SK-N-SH treated with all-trans-retinoic acid at 6 μM for 48 hours (cell line): ENCODE results near the gene TRPM2.
"Not testable (repeated sequence)": the region's sequence is repeated elsewhere in the genome, so short reads cannot be mapped to it uniquely, and the experiment has no call there.

Experiments
- ATAC-seq: fragments of 200-7000 bp; cut with Tn5 transposase; 3 replicates; pipeline ENCODE4 v1.9.1; 2020; ENCODE audit warnings: mild to moderate bottlenecking, moderate library complexity
- ARNTL ChIP-seq: fragments of 450-650 bp; formaldehyde crosslinking; IDR thresholded peaks from 2 replicates; pipeline ENCODE4 v1.5.0; 2020; ENCODE audit warnings: low read depth, mild to moderate bottlenecking, moderate library complexity, borderline replicate concordance
- BACH2 ChIP-seq: fragments of 250-450 bp; sonication (Bioruptor Pico); IDR thresholded peaks from 2 replicates; pipeline ENCODE4 v1.9.0; 2021; ENCODE audit warnings: mild to moderate bottlenecking, borderline replicate concordance
- ESRRG ChIP-seq: fragments of 250-450 bp; sonication (Bioruptor Pico); IDR thresholded peaks from 2 replicates; pipeline ENCODE4 v1.6.1; 2021; ENCODE audit warnings: mild to moderate bottlenecking
- GLIS3 ChIP-seq: fragments of 250-450 bp; sonication (Bioruptor Pico); IDR thresholded peaks from 2 replicates; pipeline ENCODE4 v1.5.0; 2020; ENCODE audit warnings: mild to moderate bottlenecking, moderate library complexity
- ISL1 ChIP-seq: fragments of 250-450 bp; sonication (Bioruptor Pico); IDR thresholded peaks from 2 replicates; pipeline ENCODE4 v2.1.2; 2022; ENCODE audit warnings: mild to moderate bottlenecking, moderate library complexity
- OSR1 ChIP-seq: fragments of 250-450 bp; sonication (Bioruptor Pico); IDR thresholded peaks from 2 replicates; pipeline ENCODE4 v1.8.0; 2022; ENCODE audit warnings: moderate library complexity, mild to moderate bottlenecking, inconsistent platforms
- PPARA ChIP-seq: fragments of 250-450 bp; sonication (Bioruptor Pico); IDR thresholded peaks from 2 replicates; pipeline ENCODE4 v1.5.0; 2020; ENCODE audit warnings: mild to moderate bottlenecking, borderline replicate concordance
- RARB ChIP-seq: fragments of 250-450 bp; sonication (Bioruptor Pico); IDR thresholded peaks from 2 replicates; pipeline ENCODE4 v1.8.0; 2021; ENCODE audit warnings: mild to moderate bottlenecking, moderate library complexity
- SNAI2 ChIP-seq: fragments of 250-450 bp; sonication (Bioruptor Pico); IDR thresholded peaks from 2 replicates; pipeline ENCODE4 v1.5.0; 2020; ENCODE audit warnings: mild to moderate bottlenecking, moderate library complexity
- TCF4 ChIP-seq: fragments of 250-450 bp; sonication (Bioruptor Pico); IDR thresholded peaks from 2 replicates; pipeline ENCODE4 v1.8.0; 2021; ENCODE audit warnings: mild to moderate bottlenecking, moderate library complexity, borderline replicate concordance
- TOX ChIP-seq: fragments of 250-450 bp; sonication (Bioruptor Pico); IDR thresholded peaks from 2 replicates; pipeline ENCODE4 v1.8.0; 2021; ENCODE audit warnings: mild to moderate bottlenecking, moderate library complexity, borderline replicate concordance
- ZC3H10 ChIP-seq: fragments of 250-450 bp; sonication (Bioruptor Pico); IDR thresholded peaks from 2 replicates; pipeline ENCODE4 v1.5.1; 2021; ENCODE audit warnings: mild to moderate bottlenecking, moderate library complexity
- ZFP3 ChIP-seq: fragments of 250-450 bp; sonication (Bioruptor Pico); IDR thresholded peaks from 2 replicates; pipeline ENCODE4 v1.5.0; 2020; ENCODE audit warnings: mild to moderate bottlenecking, moderate library complexity
- ZFP30 ChIP-seq: fragments of 450-650 bp; formaldehyde crosslinking; IDR thresholded peaks from 2 replicates; pipeline ENCODE4 v1.5.0; 2022; ENCODE audit warnings: mild to moderate bottlenecking, moderate library complexity
- ZNF70 ChIP-seq: fragments of 450-650 bp; formaldehyde crosslinking; IDR thresholded peaks from 2 replicates; pipeline ENCODE4 v1.5.0; 2020; ENCODE audit warnings: mild to moderate bottlenecking, moderate library complexity
- ZNF8 ChIP-seq: fragments of 450-650 bp; formaldehyde crosslinking; IDR thresholded peaks from 2 replicates; pipeline ENCODE4 v1.5.0; 2020; ENCODE audit warnings: mild to moderate bottlenecking, moderate library complexity
- TF ChIP-seq, protein P1 (sequence below): fragments of 250-450 bp; sonication (Bioruptor Pico); IDR thresholded peaks from 2 replicates; pipeline ENCODE4 v1.8.0; 2021; ENCODE audit warnings: low read depth, mild to moderate bottlenecking, moderate library complexity, borderline replicate concordance
- TF ChIP-seq, protein P2 (sequence below): fragments of 250-450 bp; sonication (Bioruptor Pico); IDR thresholded peaks from 2 replicates; pipeline ENCODE4 v1.5.1; 2020; ENCODE audit warnings: low read depth, mild to moderate bottlenecking, moderate library complexity
- TF ChIP-seq, protein P3 (sequence below): fragments of 250-450 bp; sonication (Bioruptor Pico); IDR thresholded peaks from 2 replicates; pipeline ENCODE4 v1.5.1; 2021; ENCODE audit warnings: mild to moderate bottlenecking, moderate library complexity
- TF ChIP-seq, protein P4 (sequence below): fragments of 250-450 bp; sonication (Bioruptor Pico); IDR thresholded peaks from 2 replicates; pipeline ENCODE4 v1.8.0; 2020; ENCODE audit warnings: mild to moderate bottlenecking, moderate library complexity, borderline replicate concordance
- TF ChIP-seq, protein P5 (sequence below): fragments of 250-450 bp; sonication (Bioruptor Pico); IDR thresholded peaks from 2 replicates; pipeline ENCODE4 v1.5.0; 2020; ENCODE audit warnings: mild to moderate bottlenecking, moderate library complexity

The TRPM2 gene

DNA sequence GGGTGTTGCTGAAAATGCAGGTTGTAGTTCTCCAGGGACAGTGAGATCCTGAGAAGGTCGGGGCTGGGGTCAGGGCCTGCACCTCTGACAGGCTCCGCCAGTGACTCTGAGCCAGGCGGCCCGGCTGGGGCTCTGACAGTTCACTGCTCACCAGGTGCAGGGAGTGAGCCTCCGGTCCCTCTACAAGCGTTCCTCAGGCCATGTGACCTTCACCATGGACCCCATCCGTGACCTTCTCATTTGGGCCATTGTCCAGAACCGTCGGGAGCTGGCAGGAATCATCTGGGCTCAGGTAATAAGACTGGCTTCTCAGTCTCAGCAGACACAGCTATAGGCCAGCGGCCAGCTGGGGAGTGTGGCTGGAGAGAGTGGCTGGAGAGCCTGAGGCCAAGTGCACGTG, 41.8 kb downstream of the TRPM2 start (continued):
- TF ChIP-seq ISL1 (CRISPR knock-in tag) (no peak), ZNF70 (CRISPR knock-in tag) (no peak), GLIS3 (no peak), BACH2 (CRISPR knock-in tag) (no peak), ESRRG (CRISPR knock-in tag) (no peak), ZC3H10 (no peak), ZFP3 (CRISPR knock-in tag) (no peak), OSR1 (CRISPR knock-in tag) (no peak), TCF4 (CRISPR knock-in tag) (no peak)
- TF ChIP-seq, protein P1, sequence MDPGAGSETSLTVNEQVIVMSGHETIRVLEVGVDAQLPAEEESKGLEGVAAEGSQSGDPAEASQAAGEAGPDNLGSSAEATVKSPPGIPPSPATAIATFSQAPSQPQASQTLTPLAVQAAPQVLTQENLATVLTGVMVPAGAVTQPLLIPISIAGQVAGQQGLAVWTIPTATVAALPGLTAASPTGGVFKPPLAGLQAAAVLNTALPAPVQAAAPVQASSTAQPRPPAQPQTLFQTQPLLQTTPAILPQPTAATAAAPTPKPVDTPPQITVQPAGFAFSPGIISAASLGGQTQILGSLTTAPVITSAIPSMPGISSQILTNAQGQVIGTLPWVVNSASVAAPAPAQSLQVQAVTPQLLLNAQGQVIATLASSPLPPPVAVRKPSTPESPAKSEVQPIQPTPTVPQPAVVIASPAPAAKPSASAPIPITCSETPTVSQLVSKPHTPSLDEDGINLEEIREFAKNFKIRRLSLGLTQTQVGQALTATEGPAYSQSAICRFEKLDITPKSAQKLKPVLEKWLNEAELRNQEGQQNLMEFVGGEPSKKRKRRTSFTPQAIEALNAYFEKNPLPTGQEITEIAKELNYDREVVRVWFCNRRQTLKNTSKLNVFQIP: no peak

DNA sequence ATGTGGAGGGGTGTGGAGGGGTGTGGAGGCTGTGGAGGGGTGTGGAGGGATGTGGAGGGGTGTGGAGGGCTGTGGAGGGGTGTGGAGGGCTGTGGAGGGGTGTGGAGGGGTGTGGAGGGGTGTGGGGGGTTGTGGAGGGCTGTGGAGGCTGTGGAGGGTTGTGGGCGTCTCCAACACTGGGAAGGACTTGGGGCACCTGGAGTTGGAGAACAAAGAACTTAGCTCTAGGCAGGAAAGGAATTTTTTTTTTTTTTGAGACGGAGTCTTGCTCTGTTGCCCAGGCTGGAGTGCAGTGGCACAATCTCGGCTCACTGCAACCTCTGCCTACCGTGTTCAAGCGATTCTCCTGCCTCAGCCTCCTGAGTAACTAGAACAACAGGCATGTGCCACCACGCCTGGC, 43.4 kb downstream of the TRPM2 start:
- ATAC-seq: not testable (repeated sequence)

DNA sequence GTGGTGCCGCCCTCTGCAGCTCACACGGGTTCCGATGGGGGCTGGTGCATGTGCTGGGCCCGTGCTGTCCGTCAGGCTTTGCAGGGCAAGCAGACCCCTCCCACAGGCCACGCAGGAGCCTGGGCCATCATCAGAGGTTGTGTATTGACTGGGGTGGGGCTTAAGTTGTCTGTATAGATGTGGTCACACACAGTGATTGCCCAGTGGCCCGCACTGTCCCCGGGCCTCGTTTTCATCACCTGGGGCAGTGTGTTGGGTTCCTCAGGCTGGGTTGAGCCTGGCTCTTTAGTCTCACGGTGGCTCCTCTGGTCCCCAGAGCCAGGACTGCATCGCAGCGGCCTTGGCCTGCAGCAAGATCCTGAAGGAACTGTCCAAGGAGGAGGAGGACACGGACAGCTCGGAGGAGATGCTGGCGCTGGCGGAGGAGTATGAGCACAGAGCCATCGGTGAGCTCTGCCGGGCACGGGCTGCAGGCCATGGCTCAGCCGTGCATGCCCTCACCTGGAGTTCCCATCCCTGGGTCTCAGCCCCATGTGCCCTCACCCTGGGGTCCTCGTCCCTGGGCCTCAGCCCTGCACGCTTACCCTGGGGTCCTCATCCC, 44.1 kb downstream of the TRPM2 start:
- no peak for ATAC-seq
- TF ChIP-seq RARB (CRISPR knock-in tag): no peak
- TF ChIP-seq TOX (CRISPR knock-in tag): no peak
- no peak for TF ChIP-seq ZFP3 (CRISPR knock-in tag)
- TF ChIP-seq, protein P2, sequence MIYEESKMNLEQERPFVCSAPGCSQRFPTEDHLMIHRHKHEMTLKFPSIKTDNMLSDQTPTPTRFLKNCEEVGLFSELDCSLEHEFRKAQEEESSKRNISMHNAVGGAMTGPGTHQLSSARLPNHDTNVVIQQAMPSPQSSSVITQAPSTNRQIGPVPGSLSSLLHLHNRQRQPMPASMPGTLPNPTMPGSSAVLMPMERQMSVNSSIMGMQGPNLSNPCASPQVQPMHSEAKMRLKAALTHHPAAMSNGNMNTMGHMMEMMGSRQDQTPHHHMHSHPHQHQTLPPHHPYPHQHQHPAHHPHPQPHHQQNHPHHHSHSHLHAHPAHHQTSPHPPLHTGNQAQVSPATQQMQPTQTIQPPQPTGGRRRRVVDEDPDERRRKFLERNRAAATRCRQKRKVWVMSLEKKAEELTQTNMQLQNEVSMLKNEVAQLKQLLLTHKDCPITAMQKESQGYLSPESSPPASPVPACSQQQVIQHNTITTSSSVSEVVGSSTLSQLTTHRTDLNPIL: no peak
- TF ChIP-seq, protein P3, sequence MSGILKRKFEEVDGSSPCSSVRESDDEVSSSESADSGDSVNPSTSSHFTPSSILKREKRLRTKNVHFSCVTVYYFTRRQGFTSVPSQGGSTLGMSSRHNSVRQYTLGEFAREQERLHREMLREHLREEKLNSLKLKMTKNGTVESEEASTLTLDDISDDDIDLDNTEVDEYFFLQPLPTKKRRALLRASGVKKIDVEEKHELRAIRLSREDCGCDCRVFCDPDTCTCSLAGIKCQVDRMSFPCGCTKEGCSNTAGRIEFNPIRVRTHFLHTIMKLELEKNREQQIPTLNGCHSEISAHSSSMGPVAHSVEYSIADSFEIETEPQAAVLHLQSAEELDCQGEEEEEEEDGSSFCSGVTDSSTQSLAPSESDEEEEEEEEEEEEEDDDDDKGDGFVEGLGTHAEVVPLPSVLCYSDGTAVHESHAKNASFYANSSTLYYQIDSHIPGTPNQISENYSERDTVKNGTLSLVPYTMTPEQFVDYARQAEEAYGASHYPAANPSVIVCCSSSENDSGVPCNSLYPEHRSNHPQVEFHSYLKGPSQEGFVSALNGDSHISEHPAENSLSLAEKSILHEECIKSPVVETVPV (CRISPR knock-in tag): no peak
- TF ChIP-seq ESRRG (CRISPR knock-in tag): no peak
- no peak for TF ChIP-seq OSR1 (CRISPR knock-in tag)
- TF ChIP-seq ARNTL: no peak
- no peak for TF ChIP-seq TCF4 (CRISPR knock-in tag)
- TF ChIP-seq ZC3H10: no peak
- TF ChIP-seq PPARA (CRISPR knock-in tag): no peak
- TF ChIP-seq ISL1 (CRISPR knock-in tag): no peak
- TF ChIP-seq ZFP30: no peak
- no peak for TF ChIP-seq BACH2 (CRISPR knock-in tag)
- TF ChIP-seq ZNF70 (CRISPR knock-in tag): no peak
- TF ChIP-seq, protein P1: no peak
- no peak for TF ChIP-seq ZNF8 (CRISPR knock-in tag)

DNA sequence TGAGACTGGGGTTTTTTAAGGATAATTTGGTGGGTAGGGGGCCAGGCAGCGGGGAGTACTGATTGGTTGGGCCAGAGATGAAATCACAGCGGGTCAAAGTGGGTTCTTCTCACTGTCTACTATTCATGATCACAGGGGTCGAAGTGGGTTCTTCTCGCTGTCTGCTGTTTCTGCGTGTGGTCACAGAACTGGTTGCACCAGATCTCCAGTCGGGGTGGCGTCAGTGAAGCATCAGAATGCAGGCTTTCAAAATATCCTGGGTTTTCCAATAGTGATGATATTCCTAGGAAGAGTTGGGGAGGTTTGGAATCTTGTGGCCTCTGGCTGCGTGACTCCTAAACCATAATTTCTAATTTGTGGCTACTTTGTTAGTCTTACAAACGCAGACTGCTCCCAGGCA, 45.1 kb downstream of the TRPM2 start:
- no peak for ATAC-seq
- TF ChIP-seq ZNF8 (CRISPR knock-in tag) (no peak), BACH2 (CRISPR knock-in tag) (no peak), OSR1 (CRISPR knock-in tag) (no peak), GLIS3 (no peak), TOX (CRISPR knock-in tag) (no peak), SNAI2 (no peak), ARNTL (no peak), ISL1 (CRISPR knock-in tag) (no peak), ZFP30 (no peak), ZNF70 (CRISPR knock-in tag) (no peak)
- TF ChIP-seq, protein P3 (CRISPR knock-in tag): no peak
- TF ChIP-seq, protein P1: no peak
- TF ChIP-seq, protein P4, sequence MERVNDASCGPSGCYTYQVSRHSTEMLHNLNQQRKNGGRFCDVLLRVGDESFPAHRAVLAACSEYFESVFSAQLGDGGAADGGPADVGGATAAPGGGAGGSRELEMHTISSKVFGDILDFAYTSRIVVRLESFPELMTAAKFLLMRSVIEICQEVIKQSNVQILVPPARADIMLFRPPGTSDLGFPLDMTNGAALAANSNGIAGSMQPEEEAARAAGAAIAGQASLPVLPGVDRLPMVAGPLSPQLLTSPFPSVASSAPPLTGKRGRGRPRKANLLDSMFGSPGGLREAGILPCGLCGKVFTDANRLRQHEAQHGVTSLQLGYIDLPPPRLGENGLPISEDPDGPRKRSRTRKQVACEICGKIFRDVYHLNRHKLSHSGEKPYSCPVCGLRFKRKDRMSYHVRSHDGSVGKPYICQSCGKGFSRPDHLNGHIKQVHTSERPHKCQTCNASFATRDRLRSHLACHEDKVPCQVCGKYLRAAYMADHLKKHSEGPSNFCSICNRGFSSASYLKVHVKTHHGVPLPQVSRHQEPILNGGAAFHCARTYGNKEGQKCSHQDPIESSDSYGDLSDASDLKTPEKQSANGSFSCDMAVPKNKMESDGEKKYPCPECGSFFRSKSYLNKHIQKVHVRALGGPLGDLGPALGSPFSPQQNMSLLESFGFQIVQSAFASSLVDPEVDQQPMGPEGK (CRISPR knock-in tag): no peak
- TF ChIP-seq, protein P5, sequence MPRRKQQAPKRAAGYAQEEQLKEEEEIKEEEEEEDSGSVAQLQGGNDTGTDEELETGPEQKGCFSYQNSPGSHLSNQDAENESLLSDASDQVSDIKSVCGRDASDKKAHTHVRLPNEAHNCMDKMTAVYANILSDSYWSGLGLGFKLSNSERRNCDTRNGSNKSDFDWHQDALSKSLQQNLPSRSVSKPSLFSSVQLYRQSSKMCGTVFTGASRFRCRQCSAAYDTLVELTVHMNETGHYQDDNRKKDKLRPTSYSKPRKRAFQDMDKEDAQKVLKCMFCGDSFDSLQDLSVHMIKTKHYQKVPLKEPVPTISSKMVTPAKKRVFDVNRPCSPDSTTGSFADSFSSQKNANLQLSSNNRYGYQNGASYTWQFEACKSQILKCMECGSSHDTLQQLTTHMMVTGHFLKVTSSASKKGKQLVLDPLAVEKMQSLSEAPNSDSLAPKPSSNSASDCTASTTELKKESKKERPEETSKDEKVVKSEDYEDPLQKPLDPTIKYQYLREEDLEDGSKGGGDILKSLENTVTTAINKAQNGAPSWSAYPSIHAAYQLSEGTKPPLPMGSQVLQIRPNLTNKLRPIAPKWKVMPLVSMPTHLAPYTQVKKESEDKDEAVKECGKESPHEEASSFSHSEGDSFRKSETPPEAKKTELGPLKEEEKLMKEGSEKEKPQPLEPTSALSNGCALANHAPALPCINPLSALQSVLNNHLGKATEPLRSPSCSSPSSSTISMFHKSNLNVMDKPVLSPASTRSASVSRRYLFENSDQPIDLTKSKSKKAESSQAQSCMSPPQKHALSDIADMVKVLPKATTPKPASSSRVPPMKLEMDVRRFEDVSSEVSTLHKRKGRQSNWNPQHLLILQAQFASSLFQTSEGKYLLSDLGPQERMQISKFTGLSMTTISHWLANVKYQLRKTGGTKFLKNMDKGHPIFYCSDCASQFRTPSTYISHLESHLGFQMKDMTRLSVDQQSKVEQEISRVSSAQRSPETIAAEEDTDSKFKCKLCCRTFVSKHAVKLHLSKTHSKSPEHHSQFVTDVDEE (CRISPR knock-in tag): no peak
